ENCODE measurements around the gene PTTG2. TPM values are rescaled to one million over a fixed set of nuclear protein-coding genes. Genes with fewer than 3 reads are reported as not detected.

PTTG2 gene
- total RNA-seq, 2 donors from 2014 or later: 2.2 to 10.7 TPM

- Histone ChIP-seq H3K27ac (no peak overlapping the region), H3K9me3 (no peaks in the 10 kb centered on the region), H3K36me3 (no peaks in the 10 kb centered on the region), H3K27me3 (replicated peaks; ENCODE audit: insufficient read depth) (no peaks in the 10 kb centered on the region), H3K4me1 (ENCODE audit: control insufficient read depth in 1 of 2, low read depth in 2 of 2) (peaks cover 40 to 70% of the 10 kb centered on the region in 2 donors), H3K4me3 (no peak overlapping the region)
- no peak for DNase-seq (ENCODE audit: low spot score)
- TF ChIP-seq CTCF (IDR thresholded peaks at IDR 0.05): no peak
- ATAC-seq (ENCODE audit: insufficient number of reproducible peaks, low FRiP score, low read depth): no peak
These were observed 23.8 kb downstream of the PTTG2 start for GRCh38 chr4:37983951-37984350.

DNA sequence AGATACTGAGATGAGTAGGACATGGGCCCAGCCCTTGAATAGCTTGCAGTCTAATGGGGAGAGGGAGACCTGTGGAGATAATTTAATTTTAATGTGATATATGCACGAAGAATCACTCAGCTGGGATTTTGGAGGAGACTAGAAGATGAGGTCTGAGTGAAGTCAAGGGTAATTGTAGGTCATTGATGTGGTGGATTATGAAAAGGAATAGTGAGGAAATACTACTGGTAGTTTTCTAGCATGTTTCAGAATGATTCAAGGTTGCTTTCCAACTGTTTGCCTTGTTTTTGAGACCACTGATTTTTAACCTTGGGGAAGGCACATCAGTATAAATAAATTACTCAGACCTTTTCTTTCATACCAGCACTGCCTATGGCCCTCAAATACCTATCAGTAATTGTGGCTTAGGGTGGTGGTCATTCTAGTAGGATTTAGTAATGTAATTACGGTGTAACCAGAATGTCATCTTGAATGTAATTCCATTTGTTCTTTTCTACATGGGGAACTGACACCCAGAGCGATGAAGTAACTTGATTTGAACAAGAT lies 25.6 kb downstream of the PTTG2 start:
- no peak for TF ChIP-seq CTCF (IDR thresholded peaks at IDR 0.05)
- H3K27me3 ChIP-seq (replicated peaks; ENCODE audit: insufficient read depth): no peaks in the 10 kb centered on the region
- H3K27ac ChIP-seq: no peak overlapping the region

GRCh38 chr4:37988670-37989069 lies 28.5 kb downstream of the PTTG2 start:
- H3K9me3 ChIP-seq: no peaks in the 10 kb centered on the region
- H3K4me3 ChIP-seq: no peak overlapping the region
- no peak for ATAC-seq (ENCODE audit: insufficient number of reproducible peaks, low FRiP score, low read depth)
- H3K27me3 ChIP-seq (replicated peaks; ENCODE audit: insufficient read depth): no peaks in the 10 kb centered on the region
- DNase-seq (ENCODE audit: low spot score): no peak
- H3K36me3 ChIP-seq: no peaks in the 10 kb centered on the region
- peak overlapping the region in 1 of 2 donors; percentile 76 for H3K27ac ChIP-seq
- peaks cover 30 to 70% of the 10 kb centered on the region in 2 donors for H3K4me1 ChIP-seq (ENCODE audit: control insufficient read depth in 1 of 2, low read depth in 2 of 2)
- no peak for TF ChIP-seq CTCF (IDR thresholded peaks at IDR 0.05)

More for the DNA sequence above, 25.6 kb downstream of the PTTG2 start:
- no peak overlapping the region for H3K4me3 ChIP-seq
- no peak for DNase-seq (ENCODE audit: low spot score)
- no peaks in the 10 kb centered on the region for H3K9me3 ChIP-seq
- no peak for ATAC-seq (ENCODE audit: insufficient number of reproducible peaks, low FRiP score, low read depth)
- no peaks in the 10 kb centered on the region for H3K36me3 ChIP-seq
- peaks cover 40 to 70% of the 10 kb centered on the region in 2 donors for H3K4me1 ChIP-seq (ENCODE audit: control insufficient read depth in 1 of 2, low read depth in 2 of 2)

DNA sequence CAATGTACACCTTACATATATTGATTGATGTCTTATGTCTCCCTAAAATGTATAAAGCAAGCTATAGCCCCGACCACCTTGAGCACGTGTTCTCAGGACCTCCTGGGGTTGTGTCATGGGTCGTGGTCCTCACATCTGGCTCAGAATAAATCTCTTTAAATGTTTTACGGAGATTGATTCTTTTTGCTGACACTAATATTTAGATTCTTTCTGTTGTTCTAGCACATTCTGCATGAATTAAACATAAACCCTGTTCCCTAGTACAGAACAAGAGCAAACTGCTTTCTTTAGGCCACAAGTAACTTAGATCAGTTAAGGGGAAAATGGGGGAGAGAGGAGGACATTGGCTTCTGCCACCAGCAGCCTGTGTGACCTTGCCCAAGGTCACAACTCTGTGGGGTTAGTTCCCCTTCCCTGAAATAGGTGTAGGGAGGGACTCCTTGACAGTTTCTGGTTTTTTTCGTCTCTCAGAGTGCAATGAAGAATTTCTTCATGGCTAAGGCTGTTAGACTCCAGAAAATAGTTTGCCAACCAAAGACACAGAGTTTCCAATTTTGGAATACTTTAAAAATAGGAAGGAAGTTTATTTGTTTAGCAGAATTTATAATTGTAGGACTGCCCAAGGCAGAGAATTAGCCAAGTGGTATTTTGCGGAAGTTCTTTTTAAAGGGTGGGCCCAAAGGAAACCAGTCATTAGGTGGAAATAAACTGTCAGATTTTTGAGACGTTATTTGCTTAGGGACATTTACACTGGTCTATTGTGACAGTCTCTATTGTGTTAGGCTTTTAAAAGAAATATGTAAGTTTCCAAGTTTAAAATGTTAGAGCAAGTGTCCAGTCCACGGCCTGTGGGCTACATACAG lies 29.4 kb downstream of the PTTG2 start:
- no peaks in the 10 kb centered on the region for H3K9me3 ChIP-seq

More for the DNA sequence above, 29.4 kb downstream of the PTTG2 start:
- H3K27me3 ChIP-seq (replicated peaks; ENCODE audit: insufficient read depth): no peaks in the 10 kb centered on the region
- peak overlapping the region; percentile 24 for H3K4me3 ChIP-seq
- no peaks in the 10 kb centered on the region for H3K36me3 ChIP-seq
- no peak for TF ChIP-seq CTCF (IDR thresholded peaks at IDR 0.05)
- H3K4me1 ChIP-seq (ENCODE audit: control insufficient read depth in 1 of 2, low read depth in 2 of 2): peaks cover 38 to 78% of the 10 kb centered on the region in 2 donors
- H3K27ac ChIP-seq: peak overlapping the region; percentile 69 to 76
- DNase-seq (ENCODE audit: low spot score) (no peak), ATAC-seq (ENCODE audit: insufficient number of reproducible peaks, low FRiP score, low read depth) (peak; percentile 55)
